ENCODE results near the gene HOXD8.

HOXD8 gene

GRCh38 chr2:176130147-176130956 lies 847 bp downstream of the HOXD8 start:
- FAIRE-seq (no peak), DNase-seq (ENCODE audit: insufficient read length, low spot score) (no peak)
- TF ChIP-seq, protein P1, sequence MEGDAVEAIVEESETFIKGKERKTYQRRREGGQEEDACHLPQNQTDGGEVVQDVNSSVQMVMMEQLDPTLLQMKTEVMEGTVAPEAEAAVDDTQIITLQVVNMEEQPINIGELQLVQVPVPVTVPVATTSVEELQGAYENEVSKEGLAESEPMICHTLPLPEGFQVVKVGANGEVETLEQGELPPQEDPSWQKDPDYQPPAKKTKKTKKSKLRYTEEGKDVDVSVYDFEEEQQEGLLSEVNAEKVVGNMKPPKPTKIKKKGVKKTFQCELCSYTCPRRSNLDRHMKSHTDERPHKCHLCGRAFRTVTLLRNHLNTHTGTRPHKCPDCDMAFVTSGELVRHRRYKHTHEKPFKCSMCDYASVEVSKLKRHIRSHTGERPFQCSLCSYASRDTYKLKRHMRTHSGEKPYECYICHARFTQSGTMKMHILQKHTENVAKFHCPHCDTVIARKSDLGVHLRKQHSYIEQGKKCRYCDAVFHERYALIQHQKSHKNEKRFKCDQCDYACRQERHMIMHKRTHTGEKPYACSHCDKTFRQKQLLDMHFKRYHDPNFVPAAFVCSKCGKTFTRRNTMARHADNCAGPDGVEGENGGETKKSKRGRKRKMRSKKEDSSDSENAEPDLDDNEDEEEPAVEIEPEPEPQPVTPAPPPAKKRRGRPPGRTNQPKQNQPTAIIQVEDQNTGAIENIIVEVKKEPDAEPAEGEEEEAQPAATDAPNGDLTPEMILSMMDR (IDR thresholded peaks at IDR 0.05; ENCODE audit: insufficient read depth, missing control alignments), result no peak

DNA sequence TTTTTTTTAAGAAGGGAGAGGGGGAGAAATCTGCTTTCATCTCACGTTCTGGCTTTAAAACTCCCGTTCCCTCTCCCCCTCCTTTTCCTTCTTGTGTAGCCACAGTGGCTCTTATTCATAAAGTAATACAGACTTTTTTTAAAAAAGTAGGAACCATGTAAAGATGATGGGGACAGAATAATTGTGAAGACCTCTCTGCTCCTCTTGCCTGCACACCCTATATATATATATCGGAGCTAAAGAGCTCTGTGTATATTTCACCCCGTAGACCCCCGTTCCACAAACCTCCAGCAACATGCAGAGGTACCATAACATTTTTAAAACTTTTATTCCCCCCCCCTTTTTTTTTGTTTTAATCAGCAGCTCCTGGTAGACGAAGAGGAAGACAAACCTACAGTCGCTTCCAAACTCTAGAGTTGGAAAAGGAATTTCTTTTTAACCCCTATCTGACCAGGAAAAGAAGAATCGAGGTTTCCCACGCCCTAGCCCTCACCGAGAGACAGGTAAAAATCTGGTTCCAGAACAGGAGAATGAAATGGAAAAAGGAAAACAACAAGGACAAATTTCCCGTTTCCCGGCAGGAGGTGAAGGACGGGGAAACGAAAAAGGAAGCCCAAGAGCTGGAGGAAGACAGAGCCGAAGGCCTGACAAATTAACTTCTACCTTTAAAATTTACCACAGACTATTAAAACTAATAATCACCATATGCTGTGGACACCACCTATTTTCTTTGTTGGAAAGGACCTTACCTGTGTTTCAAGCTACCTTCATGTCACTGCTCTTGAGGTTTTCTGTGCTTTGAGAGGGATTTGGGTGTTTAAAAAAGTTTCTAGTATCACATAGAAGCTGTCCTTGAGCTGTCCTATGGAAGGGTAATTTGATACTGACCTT lies 1.7 kb downstream of the HOXD8 start:
- no peak for FAIRE-seq
- no peak for DNase-seq (ENCODE audit: insufficient read length, low spot score)
- TF ChIP-seq, protein P1 (IDR thresholded peaks at IDR 0.05; ENCODE audit: insufficient read depth, missing control alignments), result no peak

DNA sequence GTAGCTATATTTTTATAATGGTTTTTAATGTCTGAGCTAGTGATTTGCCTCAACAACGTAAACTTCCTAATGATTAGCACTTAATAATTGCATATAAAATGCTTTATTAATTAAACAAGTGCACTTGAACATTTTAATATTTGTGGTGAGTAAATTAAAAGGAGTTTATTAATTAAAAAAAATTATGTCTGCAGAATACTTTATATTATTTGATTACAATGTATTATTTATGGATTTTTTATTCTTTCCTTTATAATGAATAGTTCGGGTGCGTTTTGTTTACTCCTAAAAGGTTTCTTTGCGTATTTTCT lies 2.3 kb downstream of the HOXD8 start:
- FAIRE-seq (no peak), DNase-seq (ENCODE audit: insufficient read length, low spot score) (no peak)

DNA sequence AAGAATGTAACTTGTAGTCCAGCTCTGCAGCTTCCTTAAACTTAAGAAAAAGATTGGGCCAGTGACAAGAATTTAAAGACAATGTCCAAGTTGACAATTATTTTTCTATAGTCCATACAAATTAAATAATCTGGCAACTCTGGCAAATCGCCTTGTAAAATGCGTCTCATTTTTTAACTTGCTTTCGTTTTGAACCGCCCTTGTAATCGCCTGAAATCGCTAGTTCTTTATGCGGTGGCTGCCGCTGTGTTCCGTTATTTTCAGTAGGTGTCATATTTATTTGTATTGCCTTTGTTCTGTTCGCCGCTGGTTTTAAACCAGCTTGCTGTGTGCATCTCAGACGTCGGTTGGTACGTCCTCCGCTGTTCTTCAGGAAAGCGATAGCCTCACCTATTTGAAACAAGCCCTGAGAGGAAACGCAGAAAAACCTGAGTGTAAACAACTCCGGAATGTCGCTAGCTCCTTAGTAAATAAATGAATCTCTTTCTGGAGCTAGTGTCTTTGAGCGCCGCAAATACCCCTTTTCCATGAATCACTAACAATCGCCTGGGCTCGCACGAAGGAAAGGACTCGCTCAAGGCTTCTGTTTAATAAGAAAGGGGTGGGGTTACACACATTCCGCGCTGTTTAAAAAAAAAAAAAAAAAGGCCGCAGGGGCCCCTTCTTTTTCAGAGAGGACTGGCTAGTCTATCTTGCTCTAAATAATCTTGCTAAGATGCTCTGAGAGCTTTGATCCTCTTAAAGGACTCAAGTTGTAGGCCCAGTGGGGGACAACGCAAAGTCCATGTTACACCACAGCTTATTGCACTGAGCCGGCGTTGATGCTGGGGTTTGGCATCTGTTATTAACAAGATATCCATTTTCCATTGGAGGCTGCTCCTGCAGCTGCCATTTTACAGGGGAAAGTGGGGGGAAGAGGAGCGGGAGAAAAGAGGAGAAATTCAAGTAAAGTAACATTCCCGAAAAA lies 3.0 kb downstream of the HOXD8 start:
- FAIRE-seq, result no peak
- TF ChIP-seq, protein P1 (IDR thresholded peaks at IDR 0.05; ENCODE audit: insufficient read depth, missing control alignments), result no peak
- no peak for DNase-seq (ENCODE audit: insufficient read length, low spot score)

More for the DNA sequence above, 2.3 kb downstream of the HOXD8 start:
- TF ChIP-seq, protein P1 (IDR thresholded peaks at IDR 0.05; ENCODE audit: insufficient read depth, missing control alignments), result no peak

DNA sequence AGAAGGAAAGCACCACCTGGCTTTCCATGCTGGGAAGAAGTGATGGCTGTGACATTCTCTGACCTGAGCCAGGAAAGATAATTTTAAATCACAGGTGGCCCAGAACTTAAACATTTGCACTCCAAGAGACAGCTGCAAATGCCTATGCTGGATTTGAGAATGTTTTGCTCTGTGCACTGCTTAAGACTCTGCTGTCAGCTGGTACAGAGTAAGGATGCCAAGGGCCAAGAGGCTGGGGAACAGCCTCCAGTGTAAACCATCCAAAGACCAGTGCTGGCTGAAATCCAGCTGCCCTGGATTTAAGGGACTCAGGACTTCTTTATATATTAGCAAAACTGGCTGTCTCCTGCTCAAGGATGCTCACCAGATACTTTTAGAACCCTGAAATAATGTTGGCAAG lies 3.9 kb downstream of the HOXD8 start:
- FAIRE-seq, result no peak
- no peak for DNase-seq (ENCODE audit: insufficient read length, low spot score)
- TF ChIP-seq, protein P1 (IDR thresholded peaks at IDR 0.05; ENCODE audit: insufficient read depth, missing control alignments), result no peak

- FAIRE-seq, result no peak
Observed at GRCh38 chr2:176134035-176134434, 4.5 kb downstream of the HOXD8 start.

More at GRCh38 chr2:176134035-176134434, 4.5 kb downstream of the HOXD8 start:
- no peak for DNase-seq (ENCODE audit: insufficient read length, low spot score)
- TF ChIP-seq, protein P1 (IDR thresholded peaks at IDR 0.05; ENCODE audit: insufficient read depth, missing control alignments), result no peak

Data from D721Med (cell line).